NB4 (cell line): Measurements from ENCODE around the gene KCNJ12.
"Not testable (repeated sequence)": the region's sequence is repeated elsewhere in the genome, so short reads cannot be mapped to it uniquely, and the experiment has no call there.

Experiments used
- DNase-seq: peaks from one replicate; pipeline ENCODE4 v3.0.0; 2010; ENCODE audit warnings: low read depth
- H3K4me3 ChIP-seq: one replicate; pipeline ENCODE4 v1.5.1; 2011; ENCODE audit warnings: mild to moderate bottlenecking, low read depth, low read length, moderate library complexity

Gene KCNJ12

GRCh38 chr17:21407752-21408151 is 31.6 kb downstream of the KCNJ12 start:
- not testable (repeated sequence) for DNase-seq, H3K4me3 ChIP-seq

DNA sequence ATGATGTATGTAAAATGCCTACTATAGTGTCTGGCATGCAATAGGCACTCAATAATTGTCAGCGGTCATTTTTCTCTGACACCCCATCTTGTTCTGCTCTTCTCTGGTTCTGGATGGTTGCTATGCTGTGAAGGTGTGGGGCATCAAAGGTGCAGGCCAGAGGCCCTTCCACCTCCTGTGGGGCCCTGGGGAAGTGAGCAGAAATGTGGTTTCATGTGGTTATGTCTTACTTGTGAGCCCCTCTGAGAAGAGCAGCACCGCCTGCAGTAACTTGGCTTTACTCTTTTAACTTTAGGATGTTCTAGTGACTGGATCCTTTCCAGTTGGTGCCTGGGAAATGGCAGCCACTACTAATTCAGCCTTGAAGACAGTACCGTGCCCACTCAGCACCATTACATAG is 32.1 kb downstream of the KCNJ12 start:
- not testable (repeated sequence) for H3K4me3 ChIP-seq

DNA sequence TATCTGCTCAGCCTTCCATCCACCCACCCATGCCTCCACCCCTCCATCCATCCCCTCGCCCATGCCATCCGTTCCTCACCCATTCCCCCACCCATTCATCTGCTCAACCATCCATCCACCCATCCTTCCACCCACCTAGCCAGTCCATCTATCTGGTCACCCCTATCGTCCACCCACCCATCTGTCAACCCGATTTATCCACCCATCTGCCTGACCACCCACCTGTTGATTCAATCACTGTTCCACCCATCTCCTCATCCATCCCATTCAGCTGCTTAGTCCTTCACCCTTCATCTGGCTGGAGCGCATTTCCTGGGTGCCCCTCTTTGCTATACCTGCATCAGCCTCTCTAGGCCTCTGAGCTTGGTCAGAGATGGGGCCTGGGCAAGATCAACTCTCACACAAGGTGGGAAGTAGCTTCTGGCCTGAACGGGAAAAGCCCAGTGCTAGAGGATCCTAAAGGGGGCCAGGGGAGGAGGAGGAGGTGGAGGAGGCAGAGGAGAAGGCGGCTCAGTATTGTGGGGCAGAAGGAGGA is 32.7 kb downstream of the KCNJ12 start:
- DNase-seq, H3K4me3 ChIP-seq: not testable (repeated sequence)

More for the DNA sequence above, 32.1 kb downstream of the KCNJ12 start:
- DNase-seq, result not testable (repeated sequence)

GRCh38 chr17:21409388-21409787 is 33.2 kb downstream of the KCNJ12 start:
- H3K4me3 ChIP-seq, DNase-seq: not testable (repeated sequence)

- not testable (repeated sequence) for DNase-seq, H3K4me3 ChIP-seq
Observed at GRCh38 chr17:21409971-21410370, 33.8 kb downstream of the KCNJ12 start.

GRCh38 chr17:21410371-21410770 is 34.2 kb downstream of the KCNJ12 start:
- not testable (repeated sequence) for DNase-seq, H3K4me3 ChIP-seq

GRCh38 chr17:21410906-21411678 is 34.9 kb downstream of the KCNJ12 start:
- not testable (repeated sequence) for DNase-seq, H3K4me3 ChIP-seq

GRCh38 chr17:21411679-21412205 is 35.6 kb downstream of the KCNJ12 start:
- H3K4me3 ChIP-seq, DNase-seq: not testable (repeated sequence)

DNA sequence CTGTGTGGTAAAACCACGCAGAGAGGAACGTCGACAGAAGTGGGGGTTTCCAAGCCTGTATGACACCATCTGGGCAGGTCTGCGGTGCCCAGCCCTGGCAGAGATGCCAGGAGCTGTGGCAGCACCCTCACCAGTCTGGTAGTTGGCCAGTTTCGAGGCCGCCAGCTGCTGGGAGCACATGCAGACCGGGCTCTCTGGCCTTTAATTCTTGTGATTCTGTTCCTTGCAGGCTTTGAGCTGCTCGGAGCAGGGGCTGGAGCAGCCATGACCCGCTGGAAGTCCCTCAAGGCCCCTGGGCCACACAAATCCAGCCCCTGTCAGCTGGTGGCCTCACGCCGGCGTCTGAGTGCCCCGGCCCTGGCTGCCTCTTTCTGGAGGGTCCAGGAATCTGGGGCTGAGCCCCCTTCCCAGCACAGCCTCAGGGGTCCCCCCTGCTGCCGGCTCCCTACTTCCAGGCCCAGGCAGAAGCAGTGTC is 36.1 kb downstream of the KCNJ12 start:
- not testable (repeated sequence) for DNase-seq, H3K4me3 ChIP-seq

DNA sequence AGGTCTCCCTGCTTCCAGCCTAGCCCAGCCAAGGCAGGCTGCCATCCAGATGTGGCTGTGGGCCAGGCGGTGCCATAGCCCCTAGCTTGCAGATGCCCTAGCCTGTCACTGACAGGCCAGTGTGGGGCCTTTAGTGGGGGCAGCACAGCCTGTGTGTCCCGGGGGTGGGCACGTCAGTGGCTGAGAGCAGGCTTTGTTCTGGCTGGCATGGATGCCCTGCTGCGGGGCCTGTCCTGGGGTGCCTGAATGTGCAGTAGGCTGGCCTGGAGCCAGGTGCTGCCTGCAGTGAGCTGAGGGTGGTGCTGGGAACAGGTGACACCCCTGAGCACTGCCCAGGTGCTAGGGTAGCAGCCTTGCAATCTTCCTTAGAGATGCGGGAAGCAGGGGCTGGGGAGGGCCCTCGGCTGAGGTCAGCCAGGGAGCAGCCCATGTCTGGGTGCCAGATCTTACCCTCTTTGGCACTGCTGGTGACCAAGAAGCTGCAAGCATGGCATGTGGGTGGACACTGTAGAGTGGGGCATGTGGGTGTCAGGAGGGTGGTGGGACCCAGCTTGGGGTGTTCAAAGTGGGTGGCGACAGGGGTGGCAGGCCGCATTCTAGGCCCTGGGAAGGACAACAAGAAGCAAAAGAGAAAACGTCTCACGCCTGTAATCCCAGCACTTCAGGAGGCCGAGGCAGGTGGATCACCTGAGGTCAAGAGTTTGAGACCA is 37.6 kb downstream of the KCNJ12 start:
- not testable (repeated sequence) for DNase-seq, H3K4me3 ChIP-seq

- not testable (repeated sequence) for H3K4me3 ChIP-seq, DNase-seq
Observed at GRCh38 chr17:21414616-21415015, 38.5 kb downstream of the KCNJ12 start.

GRCh38 chr17:21415166-21415990 is 39.2 kb downstream of the KCNJ12 start:
- not testable (repeated sequence) for DNase-seq, H3K4me3 ChIP-seq

- DNase-seq, H3K4me3 ChIP-seq: not testable (repeated sequence)
Observed at GRCh38 chr17:21416471-21416981, 40.4 kb downstream of the KCNJ12 start.

DNA sequence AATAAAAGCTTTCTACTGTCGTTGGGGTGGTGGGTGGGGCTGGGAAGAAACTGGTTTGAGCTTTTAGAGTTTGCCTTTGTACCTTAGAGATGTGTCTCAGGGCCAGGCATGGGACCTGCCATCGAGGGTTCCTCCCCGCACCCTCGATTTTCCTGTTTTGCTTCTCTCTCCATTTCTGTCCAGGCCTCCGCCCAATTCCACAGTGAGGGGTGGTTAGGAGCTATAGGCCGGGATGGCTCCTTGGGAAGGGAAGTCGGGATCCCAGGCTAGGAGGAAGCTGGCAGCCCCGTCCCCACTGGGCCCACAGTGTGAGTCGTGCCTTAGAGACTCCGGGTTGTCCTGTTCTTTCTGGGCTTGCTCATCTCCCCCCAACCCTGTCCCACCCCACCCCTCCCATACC is 41.2 kb downstream of the KCNJ12 start:
- H3K4me3 ChIP-seq, DNase-seq: not testable (repeated sequence)
